T1000 (cell line): ENCODE data around the gene CREBZF.
"Not testable (repeated sequence)": the region's sequence is repeated elsewhere in the genome, so short reads cannot be mapped to it uniquely, and the experiment has no call there.

Source experiments
- DNase-seq: peaks from one replicate; lab custom pipeline; 2025; ENCODE audit warnings: mixed read lengths; lab: John Stamatoyannopoulos, UW

CREBZF gene

DNA sequence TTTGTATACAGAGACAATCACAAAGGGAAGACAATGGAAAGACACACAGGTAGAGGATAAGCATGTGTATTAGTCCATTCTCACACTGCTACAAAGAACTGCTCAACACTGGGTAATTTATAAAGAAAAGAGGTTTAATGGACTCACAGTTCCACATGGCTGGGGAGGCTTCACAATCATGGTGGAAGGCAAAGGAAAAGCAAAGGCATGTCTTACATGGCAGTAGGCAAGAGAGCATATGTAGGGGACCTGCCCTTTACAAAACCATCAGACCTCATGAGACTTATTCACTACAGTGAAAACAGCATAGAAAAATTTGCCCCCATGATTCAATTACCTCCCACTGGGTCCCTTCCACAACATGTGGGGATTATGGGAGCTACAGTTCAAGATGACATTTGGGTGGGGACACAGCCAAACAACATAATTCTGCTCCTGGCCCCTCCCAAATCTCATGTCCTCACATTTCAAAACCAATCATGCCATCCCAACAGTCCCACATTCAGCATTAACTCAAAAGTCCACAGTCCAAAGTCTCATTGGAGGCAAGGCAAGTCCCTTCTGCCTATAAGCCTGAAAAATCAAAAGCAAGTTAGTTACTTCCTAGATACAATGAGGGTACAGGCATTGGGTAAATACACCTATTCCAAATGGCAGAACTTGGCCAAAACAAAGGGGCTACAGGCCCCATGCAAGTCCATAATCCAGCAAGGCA is 6.2 kb upstream of the CREBZF start:
- DNase-seq = not testable (repeated sequence)

DNA sequence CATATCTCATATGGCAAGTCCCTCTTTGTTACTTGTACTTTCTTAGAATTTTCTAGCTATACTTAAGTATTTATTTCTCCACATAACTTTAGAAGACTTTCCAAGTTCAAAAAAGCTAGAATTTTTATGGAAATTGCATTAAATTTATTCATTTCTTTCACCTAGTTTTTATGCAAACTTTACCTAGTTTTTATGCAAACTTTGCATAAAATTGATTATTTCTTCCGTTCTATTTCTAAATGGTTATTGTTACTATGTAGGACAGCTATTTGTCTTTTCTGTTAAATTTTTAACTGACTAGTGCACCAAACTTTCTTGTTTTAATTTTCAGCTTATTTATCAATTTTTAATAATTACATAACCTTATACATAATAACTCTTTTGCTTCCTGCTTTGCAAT is 3.2 kb upstream of the CREBZF start:
- no peak for DNase-seq

DNA sequence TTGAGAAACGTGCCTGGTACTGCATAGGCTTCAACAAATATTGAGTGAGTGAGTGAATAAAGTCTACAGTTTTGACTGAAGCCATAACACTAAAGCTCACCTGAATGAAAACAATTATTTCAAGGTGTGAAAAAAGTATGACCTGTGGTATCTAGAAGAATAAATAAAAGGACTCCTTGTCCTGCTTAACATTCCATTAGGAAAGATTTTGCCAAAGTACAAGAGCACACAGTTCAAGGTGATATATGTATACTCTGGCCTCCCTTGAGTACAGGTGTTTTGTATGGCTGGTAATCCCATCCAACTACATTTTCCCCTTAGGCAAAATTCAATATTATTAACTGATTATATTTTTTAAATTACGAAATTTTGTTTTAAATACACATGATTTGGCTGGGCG is 1.8 kb upstream of the CREBZF start:
- DNase-seq = no peak

DNA sequence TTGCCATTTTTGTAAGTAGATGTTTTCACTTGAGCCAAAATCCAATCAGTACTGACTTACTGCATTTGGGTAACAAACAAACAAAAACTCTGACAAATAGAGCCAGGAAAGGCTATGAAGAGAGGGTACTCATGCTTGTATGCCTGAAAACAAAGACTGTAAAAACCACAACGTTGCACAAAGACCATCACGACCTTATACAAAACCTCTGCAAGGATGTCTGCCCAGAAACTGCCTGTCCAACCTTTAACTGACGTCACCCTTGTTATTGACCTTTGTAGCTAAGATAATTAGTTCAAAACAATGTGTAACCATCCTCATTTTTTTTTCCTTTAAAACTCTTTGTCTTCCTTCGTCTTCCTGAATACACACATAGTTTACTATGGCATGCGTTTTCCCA is 804 bp upstream of the CREBZF start:
- DNase-seq = no peak

DNA sequence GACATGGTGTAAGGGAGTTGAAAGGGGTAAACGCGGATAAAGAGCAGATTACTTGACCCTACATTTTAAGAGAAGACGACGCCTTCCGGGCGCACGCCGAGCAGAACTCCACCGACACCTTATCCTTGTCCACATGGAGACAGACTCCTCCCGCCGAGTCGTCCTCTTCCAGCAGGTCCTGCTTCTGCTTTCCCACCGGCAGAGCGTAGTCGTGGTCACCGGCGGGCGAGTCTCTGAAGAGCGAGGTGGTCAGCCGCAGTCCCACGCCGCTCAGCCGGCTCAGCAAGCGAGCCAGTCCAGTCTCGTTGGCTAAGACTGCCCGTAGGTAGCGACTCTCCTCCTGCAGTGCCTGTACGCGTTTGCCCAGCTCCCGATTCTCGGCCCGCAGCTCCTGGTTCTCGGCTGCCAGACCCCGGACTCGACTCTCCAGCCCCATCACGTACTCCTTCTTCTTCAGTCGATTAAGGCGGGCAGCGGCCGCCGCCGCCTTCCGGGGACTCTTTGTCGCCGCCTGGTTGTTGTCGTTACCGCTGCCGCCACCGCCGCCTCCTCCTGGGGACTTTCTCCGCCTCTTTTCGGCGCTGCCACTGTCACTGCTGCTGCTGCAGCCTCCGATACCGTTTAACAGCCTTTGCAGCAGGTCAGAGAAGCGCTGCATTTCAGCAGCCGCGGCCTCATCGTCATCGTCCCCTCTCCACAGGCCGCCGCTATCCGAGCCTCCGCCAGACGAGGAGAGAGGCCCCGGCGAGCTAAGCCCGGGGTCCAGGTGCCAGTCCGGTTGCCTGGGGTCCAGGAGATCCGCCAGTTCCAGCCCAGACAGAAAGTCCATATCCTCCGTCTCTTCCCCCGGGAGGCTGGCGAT is 945 bp downstream of the CREBZF start:
- peak; percentile 35 for DNase-seq

DNA sequence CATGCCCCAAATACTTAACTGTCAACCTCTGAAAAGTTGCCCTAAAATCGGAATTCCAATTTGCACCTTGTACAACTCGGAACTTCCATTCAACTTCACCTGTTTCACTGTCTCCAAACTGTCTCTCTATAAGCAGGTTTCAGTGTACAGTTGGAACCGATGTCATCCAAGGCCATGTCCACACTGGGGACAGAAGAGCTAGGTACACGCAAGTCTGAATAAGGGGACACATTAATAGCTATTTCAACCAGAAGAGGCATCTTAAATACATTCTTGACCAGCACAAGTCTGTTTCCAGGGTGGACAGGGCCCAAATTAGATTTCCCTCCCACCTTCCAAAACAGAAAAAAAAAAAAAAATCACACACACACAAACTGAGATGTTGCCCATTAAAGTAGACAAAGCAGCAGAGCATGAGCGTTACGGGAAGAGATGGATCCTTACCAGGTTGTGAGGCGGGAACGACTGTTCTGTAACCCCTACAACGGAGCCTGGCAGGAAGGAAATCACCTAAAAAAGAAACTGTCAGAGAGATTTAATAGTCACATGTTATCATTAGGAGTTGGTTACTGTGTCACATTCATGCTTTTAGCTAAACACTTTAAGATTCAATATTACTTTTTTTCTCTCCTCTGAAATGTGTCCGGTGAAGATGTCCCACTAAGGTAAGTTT is 1.7 kb downstream of the CREBZF start:
- no peak for DNase-seq

DNA sequence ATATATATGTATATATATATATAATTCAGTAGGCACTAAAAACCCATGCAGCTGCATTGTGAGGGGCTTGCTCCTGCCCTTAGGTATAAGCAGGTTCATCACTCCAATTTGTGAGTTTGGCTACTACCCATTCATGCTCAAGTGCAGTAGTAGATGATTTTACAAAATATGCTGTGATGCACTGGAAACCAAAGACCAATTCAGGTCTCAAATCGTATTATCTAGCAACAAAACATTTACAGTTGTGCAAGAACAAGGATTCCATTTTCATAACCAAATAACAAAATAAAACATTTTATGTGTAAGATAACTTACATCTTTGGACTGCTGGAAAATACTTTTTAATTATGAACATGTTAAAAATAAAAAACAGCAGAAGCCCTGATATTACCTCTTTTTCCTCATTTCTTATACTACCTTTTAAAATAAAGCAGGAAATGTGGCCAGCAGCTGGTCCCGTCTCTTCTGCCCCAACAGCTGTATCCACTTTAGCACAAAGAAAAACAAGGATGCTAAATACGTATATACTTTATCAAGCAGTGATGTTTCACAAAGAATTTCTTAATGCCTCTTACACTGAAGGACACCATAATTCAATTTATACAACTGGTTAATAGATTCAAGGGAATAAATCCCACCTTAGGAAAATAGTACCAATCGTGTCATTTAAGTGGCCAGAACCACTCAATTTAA is 2.8 kb downstream of the CREBZF start:
- no peak for DNase-seq

DNA sequence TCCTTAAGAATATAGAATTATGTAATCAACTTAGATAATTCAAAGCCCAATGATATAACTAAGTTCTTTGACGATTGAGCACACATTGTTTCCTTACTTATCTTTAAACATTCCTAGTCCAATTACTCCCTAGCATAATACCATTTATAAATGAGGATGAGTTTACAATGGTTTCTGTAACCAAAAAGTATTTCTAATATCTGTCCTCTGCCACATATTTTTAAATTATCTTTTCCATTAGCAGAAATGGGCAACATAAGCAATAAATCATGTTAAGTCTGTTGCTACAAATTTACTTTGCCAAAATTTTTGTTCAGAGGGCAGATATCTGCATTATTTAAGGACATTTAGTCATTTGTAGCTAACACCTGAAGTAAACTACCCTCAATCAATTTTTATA is 6.7 kb downstream of the CREBZF start:
- DNase-seq = no peak

DNA sequence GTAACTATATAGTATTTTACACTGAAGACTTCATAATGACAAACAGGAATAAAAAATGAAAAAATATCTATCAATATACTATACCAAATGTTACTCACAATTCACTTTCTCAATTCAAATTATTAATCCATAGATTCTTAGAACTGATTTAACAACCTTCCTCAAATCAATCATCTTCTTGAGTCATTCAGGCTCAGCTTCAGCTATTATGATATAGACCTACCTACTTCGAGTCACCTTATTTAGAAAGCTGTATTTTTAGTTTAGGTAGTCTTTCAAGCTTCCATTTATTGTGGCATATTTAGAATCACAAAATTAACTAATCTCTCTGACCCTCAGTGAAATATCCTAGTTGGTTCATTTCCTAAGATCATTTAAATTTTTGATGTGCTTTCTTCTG is 8.2 kb downstream of the CREBZF start:
- no peak for DNase-seq

DNA sequence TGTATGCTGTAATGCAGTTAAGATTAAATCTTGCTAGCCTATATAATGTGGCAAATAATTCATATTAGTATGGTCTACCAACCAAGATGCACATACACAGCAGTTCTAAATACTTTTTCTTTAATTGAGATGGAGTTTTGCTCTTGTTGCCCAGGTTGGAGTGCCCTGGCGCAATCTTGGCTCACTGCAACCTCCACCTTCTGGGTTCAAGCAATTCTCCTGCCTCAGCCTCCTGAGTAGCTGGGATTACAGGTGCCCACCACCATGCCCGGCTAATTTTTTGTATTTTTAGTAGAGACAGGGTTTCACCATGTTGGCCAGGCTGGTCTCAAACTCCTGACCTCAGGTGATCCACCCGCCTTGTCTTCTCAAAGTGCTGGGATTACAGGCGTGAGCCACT is 10.6 kb downstream of the CREBZF start:
- not testable (repeated sequence) for DNase-seq

DNA sequence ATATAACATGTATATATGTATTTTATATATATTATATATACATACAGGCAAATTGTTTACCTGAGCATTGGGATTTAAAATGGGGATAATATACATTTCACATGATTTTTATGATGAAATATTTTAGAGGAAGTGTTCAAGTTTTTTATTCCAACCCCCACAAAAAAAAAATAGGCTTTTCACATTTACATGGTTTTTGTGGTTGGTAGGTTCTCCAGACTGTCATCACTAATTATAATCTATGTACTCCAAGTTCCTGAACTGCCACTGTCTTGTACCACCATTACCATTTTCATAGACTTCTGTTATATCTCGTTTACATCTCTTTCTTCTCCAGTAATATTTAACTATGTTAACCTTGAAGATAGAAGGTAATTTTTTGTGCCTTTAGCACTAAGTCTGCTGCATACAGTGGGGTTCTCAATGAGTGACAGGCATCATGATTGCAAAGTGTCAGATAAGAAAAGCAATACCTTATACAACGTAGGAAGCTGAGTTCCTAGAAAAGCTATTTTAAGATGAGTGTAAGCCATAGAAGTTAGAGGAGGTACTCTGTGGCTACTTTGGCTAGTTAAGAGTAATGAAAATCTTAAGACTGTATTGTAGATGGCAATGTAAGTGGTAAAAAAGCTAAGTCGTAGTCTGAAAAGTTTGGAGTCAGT is 12.0 kb downstream of the CREBZF start:
- DNase-seq = no peak

DNA sequence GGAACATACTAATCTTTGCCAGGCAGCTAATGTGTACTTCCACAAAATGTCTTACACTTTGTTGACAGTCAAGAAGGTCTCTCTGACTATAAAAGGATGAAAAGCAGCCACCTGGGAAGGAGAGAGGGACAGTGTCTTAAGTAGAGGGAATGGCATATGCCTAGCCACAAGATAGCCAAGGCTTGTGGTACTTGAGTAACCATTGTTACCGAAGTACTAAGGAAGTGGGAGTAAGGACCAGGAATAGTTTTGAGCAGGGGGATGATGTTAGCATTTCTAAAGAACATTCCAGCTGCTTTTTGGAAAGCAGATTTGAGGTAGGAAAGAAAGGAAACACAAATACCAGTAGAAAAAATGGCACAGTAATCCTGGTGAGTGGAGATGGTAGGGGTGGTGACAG is 13.8 kb downstream of the CREBZF start:
- DNase-seq = no peak

DNA sequence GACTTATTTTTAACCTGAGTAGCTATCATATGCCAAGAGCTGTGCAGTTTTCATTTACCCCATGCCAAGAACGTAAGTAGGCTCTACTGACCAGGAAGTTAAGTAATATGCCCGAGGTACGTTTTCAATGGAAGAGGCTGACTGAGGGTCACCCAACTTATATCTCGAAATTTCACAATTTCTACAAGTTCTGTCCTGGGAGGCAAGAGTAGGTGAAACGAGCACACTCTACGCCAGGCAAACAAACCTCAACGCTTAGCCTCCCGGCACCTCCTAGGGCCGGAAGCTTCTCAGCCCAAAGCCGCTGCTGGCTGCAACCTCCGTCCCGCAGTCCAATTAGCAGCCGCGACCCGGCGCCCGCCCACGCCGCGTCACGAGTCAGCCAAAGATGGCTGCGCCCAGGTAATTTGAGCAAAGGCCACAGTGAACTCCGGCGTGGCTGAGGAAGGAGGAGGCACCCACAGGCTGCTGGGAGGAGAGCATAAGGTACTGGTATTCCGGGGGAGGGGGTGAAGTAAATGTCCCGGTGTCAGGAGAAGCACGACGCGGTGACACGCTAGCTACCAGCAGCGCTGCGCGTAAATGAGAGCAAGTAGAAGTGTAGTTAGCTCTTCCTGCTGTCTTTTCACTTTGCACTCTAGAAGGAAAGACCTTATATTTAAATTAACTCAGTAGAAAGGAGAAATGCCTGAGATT is 17.2 kb downstream of the CREBZF start, which contains the start of gene TMEM126A:
TSS of gene TMEM126A (plus strand) at position 364 of the 696 bp plus-strand sequence. CDS start 2,289 bp downstream, outside the sequence.
- DNase-seq = peak; percentile 29

DNA sequence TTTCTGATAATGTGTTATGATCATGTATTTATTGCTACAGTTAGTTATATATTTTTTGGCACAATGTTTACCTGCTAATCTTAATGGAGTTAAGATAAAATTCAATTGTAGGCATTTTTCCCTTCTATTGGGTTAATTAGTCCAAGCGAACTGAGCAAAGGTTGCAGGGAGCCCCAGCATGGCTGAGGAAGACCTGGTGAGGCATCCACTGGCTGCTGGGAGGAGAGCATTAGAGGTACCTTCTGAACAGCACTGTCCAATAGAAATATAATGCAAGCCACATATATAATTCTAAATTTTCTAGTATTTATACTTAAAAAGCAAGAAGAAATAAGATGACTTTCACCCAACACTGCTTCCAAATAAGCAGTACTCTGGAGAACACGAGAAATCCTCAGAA is 17.9 kb downstream of the CREBZF start:
- no peak for DNase-seq

DNA sequence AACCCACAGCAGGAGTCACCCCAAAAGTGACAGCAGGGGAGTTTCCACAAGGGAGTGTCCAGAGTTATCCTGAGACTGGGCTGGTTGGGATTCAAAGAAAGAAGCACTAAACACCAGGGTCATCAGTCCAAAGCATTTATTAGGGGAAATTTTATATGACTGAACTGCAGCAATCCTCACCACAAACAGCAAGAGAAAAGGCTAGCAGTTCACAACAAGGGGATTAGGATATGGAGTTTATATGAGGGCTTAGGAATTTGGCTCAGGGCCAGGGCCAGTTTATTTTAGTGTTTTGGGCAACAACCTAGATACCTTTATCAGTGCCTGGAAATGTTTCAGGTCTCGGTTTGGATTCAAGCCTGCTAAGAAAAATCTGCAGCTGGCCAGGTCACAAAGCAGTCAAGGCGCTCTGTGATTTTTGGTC is 21.7 kb downstream of the CREBZF start:
- DNase-seq = no peak

DNA sequence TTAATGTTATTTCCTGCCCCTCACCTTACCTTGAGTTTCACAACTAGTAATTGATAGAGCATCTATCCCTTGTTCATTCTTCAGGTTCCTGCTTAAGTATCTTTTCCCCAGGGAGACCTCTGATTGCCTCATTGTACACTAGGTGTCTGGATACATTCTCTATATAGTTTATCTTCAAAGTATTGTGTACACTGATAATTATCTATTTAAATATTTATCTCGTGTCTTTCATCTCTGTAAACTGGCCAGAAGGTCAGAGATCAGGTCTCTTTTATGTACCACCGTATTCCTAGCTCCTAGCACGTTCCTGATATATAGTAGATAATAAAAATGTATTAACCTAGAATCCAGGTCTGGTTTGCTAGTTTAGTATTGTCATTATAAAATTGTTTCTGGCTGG is 30.2 kb downstream of the CREBZF start:
- no peak for DNase-seq

DNA sequence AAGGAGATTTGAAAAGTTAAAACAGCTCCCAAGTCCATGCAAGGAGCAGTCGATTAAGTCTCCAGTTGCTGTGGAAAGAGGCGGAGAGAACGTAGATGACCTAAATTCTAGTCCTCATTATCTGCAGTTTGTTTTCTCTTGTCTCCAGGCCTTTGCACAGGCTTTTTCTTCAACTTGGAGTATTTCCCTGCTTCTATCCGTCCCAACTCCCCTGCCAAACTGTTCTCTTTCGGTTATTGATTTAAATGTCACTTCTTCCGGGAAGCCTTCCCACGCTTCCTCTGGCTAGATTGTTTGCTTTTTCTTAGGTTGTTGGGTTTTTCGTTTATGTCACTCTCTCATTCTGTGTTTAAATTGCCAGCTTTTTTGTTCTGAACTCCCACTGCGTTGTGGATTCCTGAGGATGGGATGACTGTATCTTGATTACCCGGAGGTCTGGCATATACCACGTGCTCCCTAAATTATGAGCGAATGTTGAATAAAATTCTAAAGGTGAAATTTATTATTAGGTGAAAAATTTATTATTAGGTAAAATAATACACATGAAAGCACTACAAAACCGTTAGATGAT is 36.1 kb downstream of the CREBZF start:
- DNase-seq = no peak

DNA sequence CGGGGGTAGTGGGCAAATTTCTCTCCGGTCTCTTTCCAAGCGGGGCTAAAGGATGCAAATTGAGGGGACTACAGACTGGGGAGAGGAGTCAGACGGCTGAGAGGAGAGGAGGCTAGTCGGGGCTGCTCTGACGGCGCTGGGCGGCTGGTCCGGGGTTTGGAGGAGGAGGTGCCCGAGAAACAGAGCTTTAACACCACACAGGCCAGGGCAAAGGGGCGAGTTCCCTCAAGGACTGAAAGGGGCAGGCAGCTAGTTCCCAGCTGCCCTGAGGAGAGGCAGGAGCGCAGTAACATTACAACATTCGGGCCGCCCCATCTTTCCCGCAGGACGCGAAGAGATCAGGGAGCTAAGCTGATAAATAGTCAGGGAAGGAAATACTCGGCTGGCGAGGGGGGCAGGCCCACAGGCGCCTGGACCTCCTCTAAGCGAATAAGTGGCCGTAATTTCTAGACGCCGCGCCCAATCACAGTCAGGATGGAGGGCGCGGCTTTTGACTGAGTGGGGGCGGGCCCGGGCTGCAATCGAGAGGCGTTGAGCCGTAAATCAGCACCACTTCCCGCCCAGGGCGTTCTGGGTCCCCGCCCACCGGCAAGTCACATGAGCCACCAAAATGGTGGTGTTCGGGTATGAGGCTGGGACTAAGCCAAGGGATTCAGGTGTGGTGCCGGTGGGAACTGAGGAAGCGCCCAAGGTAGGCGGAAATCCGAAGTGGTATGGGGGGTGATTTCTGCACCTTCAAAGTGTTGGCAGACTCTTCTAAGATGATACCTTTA is 36.7 kb downstream of the CREBZF start, which contains the start of gene TMEM126B:
TSS of gene TMEM126B (plus strand) at position 596 of the 773 bp plus-strand sequence. CDS start at position 611, 15 bp downstream.
- DNase-seq = peak; percentile 87

DNA sequence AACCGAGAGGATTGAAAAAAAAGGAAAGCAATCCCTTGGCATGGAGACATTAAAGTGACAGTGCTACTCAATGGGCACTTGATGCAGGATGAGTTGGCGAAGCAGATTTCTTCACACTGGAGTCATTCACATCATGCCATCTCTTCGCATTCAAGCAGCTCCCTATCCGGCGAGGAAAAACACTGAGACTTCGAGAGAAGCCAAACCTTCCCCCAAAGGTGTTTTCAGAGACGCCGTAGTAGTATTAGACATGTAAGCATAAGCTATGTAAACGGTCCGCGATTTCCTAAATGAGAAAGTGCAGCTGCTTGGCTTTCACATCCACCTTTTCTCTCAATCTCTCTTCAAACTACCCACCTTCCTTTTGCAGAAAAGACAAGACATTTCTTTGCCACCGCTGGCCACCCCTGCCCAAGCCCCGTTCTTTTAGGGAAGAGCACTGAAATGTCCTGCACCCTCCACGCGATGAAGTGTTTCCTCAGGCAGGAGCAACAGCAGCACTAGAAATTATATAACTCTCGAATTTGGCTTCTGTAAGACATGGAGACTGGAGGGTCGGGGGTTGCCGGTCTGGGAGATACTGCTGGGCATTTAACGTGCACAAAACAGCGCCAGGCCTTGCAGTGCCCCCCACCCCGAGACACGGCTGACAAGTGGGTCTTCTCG is 37.5 kb downstream of the CREBZF start, which contains the start of gene DLG2:
TSS of gene DLG2 (minus strand) at position 13 of the 666 bp plus-strand sequence.
- DNase-seq = no peak
